Stimulated activated CD4-positive, alpha-beta T cell treated with anti-CD3 and anti-CD28 coated beads, Interleukin-4, amount 100 ng/mL, for 48 hours (primary cell): ENCODE data around the gene ZDHHC4.
"Not testable (repeated sequence)": the region's sequence is repeated elsewhere in the genome, so short reads cannot be mapped to it uniquely, and the experiment has no call there.

Source experiments
- DNase-seq, 2 donors: peaks; one replicate each; pipeline ENCODE4 v3.0.0-alpha.2; 2020; ENCODE audit warnings: low read depth in 2 of 2

ZDHHC4 gene

GRCh38 chr7:6634971-6635370 is 57.7 kb downstream of the ZDHHC4 start:
- not testable (repeated sequence) for DNase-seq

DNA sequence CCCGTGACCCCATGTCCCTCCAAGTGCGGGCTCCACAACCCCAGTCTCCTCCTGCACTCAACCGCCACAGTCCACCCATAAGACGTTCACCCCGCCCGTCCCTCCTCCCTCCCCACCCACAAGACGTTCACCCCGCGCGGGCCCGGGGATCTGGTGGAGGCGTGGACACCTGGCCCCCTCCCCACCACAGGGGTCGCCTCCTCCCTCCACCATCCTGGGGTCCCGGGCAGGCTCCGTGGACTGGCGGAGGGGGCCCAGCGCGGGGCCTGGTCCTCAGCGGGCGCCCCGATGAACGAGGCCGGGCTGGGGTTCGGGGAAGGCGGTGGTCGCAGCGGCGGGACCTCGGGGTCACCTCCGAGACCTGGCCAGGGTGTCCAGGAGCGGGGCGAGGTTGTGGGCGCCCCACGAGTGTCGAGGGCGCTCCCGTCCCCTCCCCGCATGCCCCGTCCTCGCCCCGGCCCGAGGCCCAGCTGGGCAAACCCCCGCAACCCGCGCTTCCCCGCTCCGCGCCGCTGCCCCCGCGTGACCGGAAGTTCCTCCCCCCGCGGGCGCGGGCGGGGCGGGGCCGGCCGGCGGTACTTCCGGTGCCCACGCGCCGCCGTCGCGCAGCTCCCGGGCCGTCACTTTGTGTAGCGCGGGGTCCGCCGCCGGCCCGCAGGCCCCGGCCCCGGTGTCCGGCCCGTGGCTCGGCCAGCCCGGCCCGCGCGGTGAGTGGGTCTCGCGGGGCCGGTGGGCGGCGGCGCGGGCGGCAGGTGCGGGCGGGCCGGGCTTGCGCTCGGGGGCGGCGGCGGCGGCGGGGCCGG is 59.7 kb downstream of the ZDHHC4 start, which contains the start of gene ZNF316:
Gene ZNF316 (plus strand): TSS at position 578 of the 803 bp plus-strand sequence. CDS start 5,092 bp downstream, outside the sequence.
- DNase-seq: peak; percentile 34 to 50

DNA sequence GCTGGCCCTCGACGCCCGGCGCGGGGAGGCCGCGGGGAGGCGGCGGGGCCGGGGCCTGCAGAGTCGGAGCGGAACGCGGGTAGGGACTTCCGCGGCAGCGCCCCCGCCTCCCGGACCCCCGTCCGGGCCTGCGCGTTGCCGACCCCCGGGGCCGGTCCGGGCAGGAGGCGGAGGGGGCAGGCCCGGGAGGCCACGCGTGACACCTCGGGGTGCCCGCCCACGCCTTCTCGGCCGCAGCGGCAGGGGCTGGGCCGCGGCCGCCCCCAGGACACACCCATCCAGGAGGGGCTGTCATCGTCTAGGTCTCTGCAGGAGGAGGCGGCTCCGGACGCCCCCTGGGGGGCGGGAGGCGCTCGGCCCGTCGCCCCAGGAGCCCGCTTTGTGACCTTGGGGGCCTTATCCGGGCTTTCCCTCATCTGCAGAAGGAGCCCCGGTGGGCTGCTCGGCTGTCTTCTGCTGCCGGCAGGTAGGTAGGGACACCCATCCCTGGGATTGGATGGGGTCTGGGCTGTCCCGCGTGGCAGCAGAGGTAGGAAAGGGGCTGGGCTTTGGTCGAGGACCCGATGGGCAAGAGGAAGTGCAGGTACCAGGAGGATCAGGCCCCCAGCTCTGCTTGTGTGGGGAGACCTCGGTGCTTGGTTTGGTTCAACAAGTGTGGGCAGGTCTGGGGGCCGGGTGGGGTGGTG is 60.4 kb downstream of the ZDHHC4 start:
- peak; percentile 22 to 44 for DNase-seq
